Measurements from ENCODE around the gene CCL13.

Gene CCL13

GRCh38 chr17:34384822-34385605 is 28.7 kb downstream of the CCL13 start:
- DNase-seq (ENCODE audit: low read depth, low spot score) = no peak

- no peak for DNase-seq (ENCODE audit: low read depth, low spot score)
These were observed 30.0 kb downstream of the CCL13 start for GRCh38 chr17:34386343-34386696.

DNA sequence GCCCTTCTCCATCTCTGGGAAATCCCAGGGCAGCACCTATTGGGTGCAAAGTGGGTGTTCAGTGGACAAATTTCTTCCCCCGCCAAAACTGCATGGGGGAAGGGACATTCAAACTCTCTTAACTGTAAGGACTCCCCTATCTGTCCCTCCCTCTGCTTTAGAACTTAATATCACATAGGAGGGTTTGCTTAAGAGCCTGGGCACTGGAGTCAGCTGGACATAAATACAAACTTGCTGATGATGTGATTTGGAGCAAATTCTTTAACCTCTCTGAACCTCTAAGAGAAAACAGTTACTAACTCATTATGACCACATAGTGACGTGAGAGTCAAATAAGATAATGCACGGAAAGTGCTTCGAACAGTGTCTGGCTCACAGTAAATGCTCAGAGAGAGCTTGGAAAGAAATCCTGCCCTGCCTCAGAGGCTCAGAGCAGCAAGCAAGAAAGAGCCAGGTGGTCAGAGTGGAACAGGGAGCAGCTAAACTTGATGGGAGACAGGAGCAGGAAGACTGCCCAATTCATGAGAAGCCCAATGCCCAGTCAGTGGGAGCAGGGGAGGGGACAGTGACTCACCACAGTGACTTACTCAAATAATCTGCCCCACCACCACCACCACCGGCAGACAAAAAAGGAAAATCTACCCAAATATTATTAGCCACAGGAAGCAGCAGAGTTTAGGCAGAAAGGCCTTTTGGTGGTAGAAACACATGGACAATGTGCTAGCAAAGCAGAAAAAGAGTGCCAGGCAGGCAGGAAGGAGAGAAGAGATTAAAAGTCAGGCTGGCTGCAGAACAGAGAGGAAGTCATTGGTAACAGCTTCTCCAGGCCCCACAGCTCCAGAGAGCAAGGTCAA is 30.6 kb downstream of the CCL13 start:
- DNase-seq (ENCODE audit: low read depth, low spot score) = no peak

- DNase-seq (ENCODE audit: low read depth, low spot score) = no peak
These were observed 31.3 kb downstream of the CCL13 start for GRCh38 chr17:34387566-34387965.

- no peak for DNase-seq (ENCODE audit: low read depth, low spot score)
These were observed 33.0 kb downstream of the CCL13 start for GRCh38 chr17:34389126-34389750.

- no peak for DNase-seq (ENCODE audit: low read depth, low spot score)
These were observed 34.4 kb downstream of the CCL13 start for GRCh38 chr17:34390649-34391048.

- DNase-seq (ENCODE audit: low read depth, low spot score) = no peak
These were observed 35.0 kb downstream of the CCL13 start for GRCh38 chr17:34391241-34391640.

- no peak for DNase-seq (ENCODE audit: low read depth, low spot score)
These were observed 37.1 kb downstream of the CCL13 start for GRCh38 chr17:34393401-34393800.

DNA sequence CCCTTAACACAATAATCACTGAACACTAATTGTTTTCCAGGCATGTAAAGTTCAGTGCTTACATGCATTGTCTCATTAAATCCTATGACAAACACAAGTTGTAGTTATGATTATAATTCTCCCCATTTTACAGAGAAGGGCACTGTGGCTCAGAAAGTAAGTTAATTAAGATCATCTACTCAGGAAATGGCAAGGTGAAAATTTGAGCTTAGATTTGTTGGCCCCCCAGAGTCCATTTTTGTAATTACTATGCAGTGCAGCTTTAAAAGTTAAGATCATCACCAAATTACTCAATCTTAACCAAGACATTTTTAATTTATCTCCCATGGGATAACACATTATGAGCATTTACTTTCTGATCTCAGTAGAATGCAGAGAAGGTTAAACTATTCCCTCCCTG is 41.0 kb downstream of the CCL13 start:
- DNase-seq (ENCODE audit: low read depth, low spot score) = no peak

DNA sequence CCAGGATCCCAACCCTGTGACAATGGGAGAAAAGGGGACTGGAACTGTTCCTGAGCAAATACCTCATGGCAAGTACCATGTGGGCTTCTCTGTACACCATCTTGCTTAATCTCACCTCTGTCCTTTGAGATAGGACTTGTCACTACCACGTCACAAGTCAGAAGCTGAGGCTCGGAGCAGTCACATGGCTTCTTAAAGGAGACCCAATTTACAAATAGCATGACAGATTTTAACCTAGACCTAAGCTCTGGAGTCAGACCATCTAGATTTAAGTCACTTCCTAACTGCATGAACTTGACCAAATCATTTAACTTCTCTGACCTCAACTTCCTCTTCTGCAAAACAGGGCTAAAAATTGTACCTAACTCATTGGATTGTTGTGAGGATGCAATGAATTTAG is 42.7 kb downstream of the CCL13 start:
- no peak for DNase-seq (ENCODE audit: low read depth, low spot score)

DNA sequence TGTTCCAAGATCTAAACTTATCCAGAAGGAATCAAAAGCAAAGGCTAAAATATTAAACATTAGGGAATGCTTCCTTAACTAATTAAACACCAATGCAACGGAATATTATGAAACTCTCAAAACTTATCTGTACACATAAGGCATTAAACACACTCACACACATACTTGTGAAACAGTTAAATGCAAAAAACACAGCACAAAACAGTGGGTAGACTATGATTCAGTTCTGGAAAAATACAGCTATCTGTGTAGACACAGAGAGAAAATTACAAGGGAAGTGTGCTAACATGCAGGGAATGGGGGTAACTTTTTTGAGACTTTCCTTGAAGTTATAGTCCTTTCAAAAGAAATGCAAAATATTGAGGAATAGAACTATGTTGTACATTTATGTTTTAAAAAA is 43.4 kb downstream of the CCL13 start:
- no peak for DNase-seq (ENCODE audit: low read depth, low spot score)

- DNase-seq (ENCODE audit: low read depth, low spot score) = no peak
These were observed 44.1 kb downstream of the CCL13 start for GRCh38 chr17:34400301-34400931.

DNA sequence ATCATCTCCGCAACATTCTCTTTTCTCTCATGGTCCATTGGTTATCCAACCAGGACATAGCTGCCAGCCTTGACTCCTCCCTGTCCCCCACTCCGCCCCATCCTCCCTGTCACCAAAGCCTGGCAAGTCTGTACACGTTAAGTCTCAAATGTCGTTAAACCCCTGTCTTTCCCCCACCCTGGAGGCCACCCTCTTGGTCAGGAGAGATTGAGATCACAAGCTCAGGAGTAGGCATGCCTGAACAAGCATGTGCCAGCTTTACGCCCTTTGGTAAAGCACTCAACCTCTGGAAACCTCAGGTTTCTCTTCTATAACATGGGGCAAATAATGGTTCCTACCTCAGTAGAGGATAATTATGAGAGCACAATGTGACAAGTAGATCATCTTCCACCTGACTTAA is 44.9 kb downstream of the CCL13 start:
- DNase-seq (ENCODE audit: low read depth, low spot score) = no peak

GRCh38 chr17:34403006-34403405 is 46.7 kb downstream of the CCL13 start:
- DNase-seq (ENCODE audit: low read depth, low spot score) = no peak

DNA sequence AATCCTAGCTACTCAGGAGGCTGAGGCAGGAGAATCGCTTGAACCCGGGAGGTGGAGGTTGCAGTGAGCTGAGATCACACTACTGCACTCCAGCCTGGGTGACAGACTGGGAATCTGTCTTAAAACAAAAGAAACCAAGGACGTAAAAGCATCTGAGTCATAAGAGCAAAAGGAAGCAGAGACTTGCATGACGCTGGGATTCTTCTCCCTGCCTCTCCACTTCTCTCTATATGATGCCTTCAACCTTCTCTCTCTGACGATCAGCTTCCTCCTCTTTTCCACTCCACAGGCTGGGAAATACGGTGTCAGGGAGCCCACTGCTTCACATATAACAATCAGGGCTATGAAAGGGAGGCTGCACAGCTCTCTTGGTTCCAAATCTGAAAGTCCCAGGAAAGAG is 49.9 kb downstream of the CCL13 start:
- DNase-seq (ENCODE audit: low read depth, low spot score) = no peak
